Measurements from ENCODE around the gene SDSL.

Gene SDSL

DNA sequence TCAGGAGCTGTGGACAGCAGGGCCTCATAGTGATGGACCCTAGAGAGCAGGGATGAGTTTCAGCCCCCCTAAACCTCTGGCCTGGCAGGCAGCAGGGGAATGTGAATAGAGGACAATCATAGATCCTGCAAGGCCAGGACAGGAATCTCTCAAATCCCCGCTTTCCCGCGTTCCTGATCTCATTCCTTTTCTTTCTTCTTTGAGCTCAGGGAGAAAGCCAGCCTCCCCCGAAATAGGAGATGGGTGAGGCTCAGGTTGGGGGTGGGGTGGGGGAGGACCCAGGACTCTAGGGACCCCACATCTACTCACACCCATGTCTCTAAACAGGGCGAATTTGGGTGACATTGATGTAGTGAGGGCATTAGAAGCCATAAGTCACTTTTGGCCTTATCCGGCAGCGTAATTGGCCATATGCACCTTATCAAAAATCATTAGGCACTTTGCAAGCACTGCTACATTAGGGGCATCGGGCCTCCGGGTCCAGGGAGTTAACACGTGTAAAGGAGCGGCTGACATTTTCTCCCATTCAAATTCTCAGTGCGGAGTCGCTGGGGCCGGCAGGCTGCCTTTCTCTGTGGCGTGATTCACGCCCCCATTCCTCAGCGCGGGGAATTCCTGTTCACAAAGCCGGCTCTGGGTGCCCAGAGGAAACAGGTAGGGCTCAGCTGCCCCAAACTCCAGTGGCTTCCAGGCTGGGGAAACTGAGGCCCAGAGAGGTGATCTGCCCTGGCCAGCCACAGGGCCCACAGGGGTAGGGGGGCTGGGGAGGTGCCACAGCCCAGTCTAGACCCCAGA lies 48.0 kb downstream of the SDSL start:
- ATAC-seq: no peak

- ATAC-seq: no peak
Observed at GRCh38 chr12:113470871-113471618, 48.9 kb downstream of the SDSL start.

DNA sequence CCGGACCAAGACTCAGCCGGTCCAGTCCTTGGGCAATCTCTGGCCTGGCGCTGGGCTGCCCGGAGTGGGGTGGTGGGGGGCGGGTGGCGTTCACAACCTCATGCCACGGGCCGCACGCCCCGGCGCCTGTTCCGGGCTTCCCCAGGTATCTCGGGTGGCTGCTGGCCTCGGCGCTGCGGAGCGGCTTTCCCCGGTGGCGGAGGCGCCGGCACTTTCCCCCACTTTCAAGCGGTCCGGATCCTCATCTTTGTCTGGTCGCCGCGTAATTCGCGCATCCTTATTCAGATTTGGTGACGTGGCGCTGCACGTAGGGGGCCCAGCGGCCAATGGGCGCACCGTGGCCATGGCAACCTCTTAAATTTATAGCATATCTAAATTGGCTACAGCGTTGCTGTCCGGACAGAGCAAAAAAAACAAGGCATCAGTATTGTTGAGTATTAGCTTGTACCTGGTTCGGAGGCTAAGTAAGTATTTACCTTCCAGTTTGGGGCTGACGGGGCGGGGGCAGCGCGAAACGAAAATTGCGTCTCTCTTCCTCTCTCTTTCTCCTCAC lies 49.5 kb downstream of the SDSL start, which contains the start of gene LHX5:
Gene LHX5, minus strand, starts transcription at position 253 of the 553 bp plus-strand sequence. CDS start 373 bp downstream, outside the sequence.
- no peak for ATAC-seq

DNA sequence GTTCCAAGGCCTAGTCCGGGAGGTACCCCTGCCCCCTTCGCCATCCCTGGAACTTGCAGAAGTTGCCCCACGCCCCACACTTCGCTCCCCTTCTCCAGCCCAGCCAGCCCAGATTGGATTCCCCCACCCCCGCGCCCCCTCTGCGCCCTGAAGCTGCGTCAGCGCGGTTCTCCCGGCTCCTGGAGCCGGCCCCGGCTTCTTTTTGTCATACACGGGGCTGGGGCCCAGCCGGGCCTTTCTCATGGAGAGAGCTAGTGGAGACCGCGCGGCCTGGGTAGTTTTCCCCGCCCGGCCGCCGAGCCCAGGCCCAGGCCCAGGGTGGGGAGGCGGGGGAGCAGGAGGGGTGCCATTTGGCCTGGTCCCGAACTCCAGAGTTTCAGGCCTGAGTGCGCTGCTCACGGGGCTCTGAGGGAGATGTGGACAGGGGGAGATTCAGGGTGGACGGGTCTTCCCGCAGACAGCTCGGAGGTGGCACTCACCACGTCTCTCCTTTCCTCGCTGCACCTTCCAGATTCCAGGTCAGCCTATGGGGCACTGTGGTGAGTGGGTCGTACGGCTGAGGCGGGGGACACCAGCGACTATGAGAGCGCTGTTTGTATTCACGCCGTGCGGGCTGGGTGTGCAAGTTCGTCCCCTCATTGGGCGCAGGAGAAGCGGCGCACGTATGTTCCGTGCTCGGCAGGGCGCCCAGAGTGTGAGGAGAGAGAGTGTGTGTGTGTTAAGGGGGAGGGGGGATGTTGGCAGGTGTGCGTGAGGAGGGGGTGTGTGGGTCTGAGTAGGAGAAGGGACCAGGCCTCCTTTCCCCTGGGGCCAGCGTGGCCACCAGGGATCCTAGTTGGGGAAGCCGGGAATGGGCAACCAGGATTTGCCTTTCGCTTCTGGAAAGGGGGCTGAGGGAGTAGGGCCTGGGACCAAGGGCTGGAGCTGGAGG lies 50.3 kb downstream of the SDSL start:
- no peak for ATAC-seq

DNA sequence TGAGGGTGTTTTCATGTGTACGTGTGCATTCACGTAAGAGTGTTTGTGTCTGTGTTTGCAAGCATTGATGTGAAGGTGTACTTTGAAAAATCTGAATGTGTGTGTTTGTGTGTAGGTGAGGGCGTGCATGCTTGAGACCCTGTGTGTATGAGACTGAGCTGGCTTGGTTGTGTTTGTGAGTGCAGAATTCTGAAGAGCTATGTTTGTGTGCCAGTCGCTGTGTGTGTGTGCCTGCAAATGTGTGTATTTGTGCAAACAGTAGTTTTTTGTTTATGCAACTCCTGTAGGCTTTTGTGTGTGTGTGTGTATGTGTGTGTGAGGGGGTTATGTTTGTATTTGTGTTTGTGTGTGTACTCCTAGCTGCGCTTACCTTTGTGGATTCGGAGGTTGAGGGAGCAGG lies 51.2 kb downstream of the SDSL start:
- ATAC-seq: no peak

GRCh38 chr12:113473942-113474341 lies 51.8 kb downstream of the SDSL start:
- ATAC-seq: no peak

- no peak for ATAC-seq
Observed at GRCh38 chr12:113474635-113475436, 52.7 kb downstream of the SDSL start.

DNA sequence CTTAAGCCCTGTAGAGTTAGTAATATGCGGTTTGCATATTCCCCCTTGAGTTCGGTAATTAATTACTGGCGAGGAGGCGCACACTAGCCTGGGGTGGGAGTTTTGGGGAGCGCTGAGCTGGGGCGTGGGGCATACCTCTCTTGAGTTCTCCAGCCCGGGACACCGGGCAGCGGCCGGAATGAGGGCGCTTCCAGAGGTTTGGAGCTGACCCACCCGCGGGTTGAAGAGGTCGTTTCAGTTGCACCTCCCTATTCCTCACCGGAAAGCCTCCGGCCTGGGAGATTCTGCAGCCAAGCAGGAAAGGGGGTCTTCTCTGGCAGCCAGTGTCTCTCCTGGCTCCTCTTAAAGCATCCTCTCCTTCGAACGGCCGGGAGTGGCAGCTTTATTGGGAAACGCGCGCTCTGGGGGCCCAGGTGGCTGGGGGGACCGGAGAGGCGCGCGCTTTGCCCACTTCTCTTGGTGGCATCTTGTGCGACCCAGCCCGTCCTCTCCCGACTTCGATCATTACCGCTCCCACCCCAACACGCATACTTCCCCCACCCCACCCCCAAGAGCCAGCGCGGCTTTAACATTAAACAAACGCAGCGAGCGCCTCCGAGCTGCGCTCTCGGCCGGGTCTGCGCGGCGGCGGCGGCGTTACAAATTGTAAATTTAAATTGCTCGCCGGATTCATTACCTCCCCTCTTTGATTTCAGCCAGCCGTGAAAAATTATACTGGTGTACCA lies 53.4 kb downstream of the SDSL start:
- no peak for ATAC-seq

GRCh38 chr12:113476176-113476986 lies 54.2 kb downstream of the SDSL start:
- ATAC-seq: no peak

DNA sequence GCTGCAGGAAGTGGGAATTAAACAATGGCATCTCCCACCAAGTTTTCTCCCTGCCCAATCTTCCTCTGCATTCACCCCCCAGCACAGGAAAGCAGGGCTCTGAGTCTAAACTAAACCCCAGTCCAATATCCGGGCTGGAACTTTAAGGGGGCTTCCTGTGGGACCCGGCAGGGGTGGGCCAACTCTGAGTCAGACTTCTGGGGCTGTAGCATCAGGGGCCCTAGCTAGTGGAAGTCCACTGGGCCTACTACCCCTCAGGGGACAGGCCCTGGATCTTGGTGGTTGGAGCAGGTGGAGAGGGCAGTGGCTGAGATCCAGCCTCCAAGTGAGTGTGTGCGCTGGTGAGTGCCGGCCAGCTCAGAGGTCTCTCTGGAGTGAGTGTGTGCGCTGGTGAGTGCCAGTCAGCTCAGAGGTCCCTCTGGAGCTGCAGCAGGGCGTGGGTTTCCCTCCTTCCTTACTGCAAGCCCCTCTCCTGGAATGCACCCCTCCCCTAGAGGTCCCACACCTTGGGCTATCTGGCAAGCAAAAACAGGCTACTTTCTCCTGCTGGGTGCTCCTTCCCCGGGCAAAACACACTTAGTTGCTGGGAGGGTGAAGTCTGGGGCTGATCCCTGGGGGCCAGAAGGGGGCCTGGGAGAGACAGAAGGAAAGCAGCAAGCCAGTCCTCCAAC lies 55.1 kb downstream of the SDSL start:
- no peak for ATAC-seq

DNA sequence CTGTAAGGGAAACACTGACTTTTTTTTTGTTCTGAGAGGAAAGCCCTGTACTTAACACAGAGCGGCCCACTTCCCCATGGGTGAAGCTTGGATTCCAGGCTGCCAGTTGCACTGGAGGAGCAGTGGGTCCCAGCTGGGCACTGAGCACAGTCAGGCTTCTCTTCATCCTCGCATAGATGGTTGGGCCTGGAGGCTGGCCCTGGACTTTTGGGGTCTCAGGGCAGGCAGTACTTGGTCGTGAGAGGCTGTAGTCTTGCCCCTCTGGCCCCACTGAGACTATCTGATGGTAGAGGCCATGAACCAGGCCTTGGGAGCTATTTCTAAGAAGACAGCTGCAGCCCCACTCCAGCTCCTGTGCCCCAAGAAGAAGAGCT lies 55.6 kb downstream of the SDSL start:
- ATAC-seq: no peak

- no peak for ATAC-seq
Observed at GRCh38 chr12:113478351-113479011, 56.3 kb downstream of the SDSL start.

GRCh38 chr12:113479216-113479589 lies 57.0 kb downstream of the SDSL start:
- no peak for ATAC-seq

DNA sequence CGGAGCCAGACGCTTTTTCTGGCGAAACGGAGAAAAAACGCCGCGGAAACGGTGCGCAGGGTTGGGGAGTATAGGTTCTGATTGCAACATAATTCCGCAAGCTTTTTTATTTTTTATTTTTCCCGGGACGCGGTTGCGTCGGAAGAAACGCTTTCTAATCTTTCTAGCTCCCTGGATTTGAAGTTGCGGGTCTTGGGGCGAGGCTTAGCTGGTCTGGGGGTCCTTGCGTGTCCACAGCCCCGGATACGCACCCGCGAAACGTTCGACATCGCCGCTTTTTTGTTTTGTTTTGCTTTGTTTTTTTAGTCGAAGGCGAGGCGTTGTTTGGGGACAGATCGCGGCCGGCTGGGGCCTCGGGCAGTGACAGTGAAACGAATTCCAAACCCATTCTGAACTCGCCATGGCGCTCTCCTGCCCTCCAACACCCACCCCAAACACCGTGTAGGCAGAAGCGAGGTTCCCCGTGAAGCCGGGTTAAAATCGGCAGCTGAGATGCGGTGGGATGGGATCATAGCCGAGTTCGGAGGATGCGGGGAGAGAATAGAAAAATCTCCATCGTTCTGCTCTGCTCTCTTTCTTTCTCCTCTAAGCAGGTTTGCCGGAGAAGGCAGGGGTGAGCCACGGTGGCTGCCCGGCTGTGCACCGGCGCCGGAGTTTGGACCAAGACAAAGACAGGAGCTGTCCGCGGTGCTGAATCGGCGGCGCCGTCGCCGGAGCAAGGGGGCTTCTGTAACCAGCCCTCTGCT lies 57.6 kb downstream of the SDSL start:
- ATAC-seq: no peak

- ATAC-seq: no peak
Observed at GRCh38 chr12:113480336-113480971, 58.3 kb downstream of the SDSL start.

- no peak for ATAC-seq
Observed at GRCh38 chr12:113482334-113482733, 60.2 kb downstream of the SDSL start.

- no peak for ATAC-seq
Observed at GRCh38 chr12:113485330-113485729, 63.1 kb downstream of the SDSL start.

GRCh38 chr12:113486722-113487121 lies 64.5 kb downstream of the SDSL start:
- no peak for ATAC-seq

All from activated CD4-positive, CD25-positive, alpha-beta regulatory T cell treated with anti-CD3 and anti-CD28 coated beads, Interleukin-2, amount 50 U/mL, for 24 hours (primary cell).